ENCODE measurements around the gene KIF5A.

DNA sequence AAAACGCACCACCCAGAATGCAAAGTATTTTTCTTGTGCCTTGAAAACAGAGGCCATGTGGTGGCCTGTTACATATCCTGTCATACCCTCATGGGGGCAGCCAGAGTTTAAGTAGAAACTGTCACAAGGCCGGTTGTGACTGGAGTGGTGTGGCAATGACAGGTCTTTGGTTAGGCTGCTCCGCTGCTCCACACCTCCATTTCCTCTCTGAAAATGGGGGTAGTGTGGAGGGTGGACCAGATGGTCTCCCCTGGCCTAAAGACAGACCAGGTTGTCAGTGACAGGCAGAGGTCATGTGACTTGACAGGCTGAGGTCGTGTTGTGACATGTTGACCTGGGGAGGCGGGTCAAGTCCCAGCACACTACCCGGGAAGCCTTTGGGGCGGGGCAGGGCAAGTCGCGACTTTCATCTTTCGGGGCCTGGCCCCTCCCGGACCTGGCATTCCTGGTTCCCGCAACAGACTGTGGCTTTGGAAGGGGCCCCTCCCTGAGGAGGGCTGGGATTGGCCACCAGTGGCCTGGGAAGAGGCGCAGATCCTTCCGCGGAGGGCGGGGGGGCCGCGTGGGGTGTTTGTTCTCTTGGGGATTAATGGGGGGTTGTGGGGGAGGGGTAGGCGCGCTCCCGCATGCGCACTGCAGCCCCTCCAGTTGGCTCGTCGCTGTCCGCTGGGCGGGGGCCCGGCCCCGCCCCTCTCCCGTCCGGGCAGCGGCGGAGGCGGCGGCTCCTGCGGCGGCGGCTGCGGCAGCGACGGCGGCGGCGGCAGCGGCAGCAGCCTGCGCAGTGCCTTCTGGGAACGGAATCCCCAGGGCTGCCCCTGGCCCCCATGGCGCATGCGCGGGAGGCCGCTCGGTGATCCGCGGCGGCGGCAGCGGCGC, 27.6 kb upstream of the KIF5A start, which contains the start of gene MBD6:
- TF ChIP-seq POLR2A (IDR thresholded peaks at IDR 0.05; ENCODE audit: low read depth) (peak; percentile 43), POLR2AphosphoS5 (IDR thresholded peaks at IDR 0.05) (peak; percentile 52 to 91), EP300 (IDR thresholded peaks at IDR 0.05) (no peak)
- TF ChIP-seq, protein P1, sequence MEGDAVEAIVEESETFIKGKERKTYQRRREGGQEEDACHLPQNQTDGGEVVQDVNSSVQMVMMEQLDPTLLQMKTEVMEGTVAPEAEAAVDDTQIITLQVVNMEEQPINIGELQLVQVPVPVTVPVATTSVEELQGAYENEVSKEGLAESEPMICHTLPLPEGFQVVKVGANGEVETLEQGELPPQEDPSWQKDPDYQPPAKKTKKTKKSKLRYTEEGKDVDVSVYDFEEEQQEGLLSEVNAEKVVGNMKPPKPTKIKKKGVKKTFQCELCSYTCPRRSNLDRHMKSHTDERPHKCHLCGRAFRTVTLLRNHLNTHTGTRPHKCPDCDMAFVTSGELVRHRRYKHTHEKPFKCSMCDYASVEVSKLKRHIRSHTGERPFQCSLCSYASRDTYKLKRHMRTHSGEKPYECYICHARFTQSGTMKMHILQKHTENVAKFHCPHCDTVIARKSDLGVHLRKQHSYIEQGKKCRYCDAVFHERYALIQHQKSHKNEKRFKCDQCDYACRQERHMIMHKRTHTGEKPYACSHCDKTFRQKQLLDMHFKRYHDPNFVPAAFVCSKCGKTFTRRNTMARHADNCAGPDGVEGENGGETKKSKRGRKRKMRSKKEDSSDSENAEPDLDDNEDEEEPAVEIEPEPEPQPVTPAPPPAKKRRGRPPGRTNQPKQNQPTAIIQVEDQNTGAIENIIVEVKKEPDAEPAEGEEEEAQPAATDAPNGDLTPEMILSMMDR (IDR thresholded peaks at IDR 0.05), result no peak

Measured in esophagus muscularis mucosa (tissue), 4 donors.